GM06990 (cell line): ENCODE measurements around the gene ABCA4.

ENCODE experiments used
- DNase-seq: peaks from one replicate; pipeline ENCODE4 v3.0.0-alpha.2; 2011; ENCODE audit not compliant: insufficient read length; ENCODE audit errors: extremely low read depth
- H3K27me3 ChIP-seq: replicated peaks from 2 replicates; pipeline ENCODE4 v1.6.0; 2011; ENCODE audit warnings: low read length; ENCODE audit not compliant: control insufficient read depth, insufficient read depth
- H3K36me3 ChIP-seq: 2 replicates; pipeline ENCODE4 v1.5.1; 2011; ENCODE audit warnings: low read length; ENCODE audit not compliant: control insufficient read depth, insufficient read depth
- H3K4me3 ChIP-seq: replicated peaks from 2 replicates; pipeline ENCODE4 v1.5.1; 2011; ENCODE audit warnings: low read depth, mild to moderate bottlenecking, control low read depth, low read length
- CTCF ChIP-seq: IDR thresholded peaks from 2 replicates; pipeline ENCODE4 v1.5.1; 2011; ENCODE audit warnings: low read length, control low read depth, mild to moderate bottlenecking, inconsistent platforms; ENCODE audit not compliant: insufficient read depth, poor library complexity, severe bottlenecking

The ABCA4 gene

DNA sequence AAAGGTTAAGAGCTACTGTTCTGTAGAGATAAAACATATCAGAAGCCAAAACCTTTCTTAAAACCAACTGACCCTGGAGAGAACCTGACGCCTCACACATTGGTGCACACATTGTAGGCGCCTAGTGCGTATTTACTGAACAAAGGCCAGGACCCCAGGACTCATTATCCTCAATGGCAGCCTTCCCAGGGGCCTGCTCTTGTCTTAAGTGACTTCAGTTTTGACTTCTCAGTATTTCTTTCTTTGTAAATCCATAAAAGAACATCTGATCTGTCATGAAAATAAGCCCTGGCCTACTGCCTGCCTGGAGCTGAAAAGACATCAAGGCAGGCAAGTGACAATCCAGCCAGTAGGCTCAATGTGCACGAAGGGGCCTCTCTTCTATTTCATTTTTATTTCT, 27.6 kb downstream of the ABCA4 start:
- no peak for DNase-seq
- Histone ChIP-seq H3K27me3 (no peaks in the 10 kb centered on the region), H3K36me3 (no peaks in the 10 kb centered on the region), H3K4me3 (no peak overlapping the region)
- TF ChIP-seq CTCF = no peak

GRCh38 chr1:94092210-94092613, 28.7 kb downstream of the ABCA4 start:
- Histone ChIP-seq H3K36me3 (no peaks in the 10 kb centered on the region), H3K4me3 (no peak overlapping the region), H3K27me3 (no peaks in the 10 kb centered on the region; the same call in 1 of the 2 replicates)
- no peak for TF ChIP-seq CTCF
- DNase-seq = no peak

- H3K4me3 ChIP-seq = no peak overlapping the region
- DNase-seq = no peak
- no peaks in the 10 kb centered on the region; the same call in 1 of the 2 replicates for H3K27me3 ChIP-seq
- H3K36me3 ChIP-seq = no peaks in the 10 kb centered on the region
- TF ChIP-seq CTCF = no peak
These were observed 30.2 kb downstream of the ABCA4 start for GRCh38 chr1:94090761-94091160.

- no peak for TF ChIP-seq CTCF
- no peak for DNase-seq
- no peaks in the 10 kb centered on the region; the same call in 1 of the 2 replicates for H3K27me3 ChIP-seq
- no peak overlapping the region for H3K4me3 ChIP-seq
- H3K36me3 ChIP-seq = no peaks in the 10 kb centered on the region
These were observed 33.8 kb downstream of the ABCA4 start for GRCh38 chr1:94087193-94087592.

DNA sequence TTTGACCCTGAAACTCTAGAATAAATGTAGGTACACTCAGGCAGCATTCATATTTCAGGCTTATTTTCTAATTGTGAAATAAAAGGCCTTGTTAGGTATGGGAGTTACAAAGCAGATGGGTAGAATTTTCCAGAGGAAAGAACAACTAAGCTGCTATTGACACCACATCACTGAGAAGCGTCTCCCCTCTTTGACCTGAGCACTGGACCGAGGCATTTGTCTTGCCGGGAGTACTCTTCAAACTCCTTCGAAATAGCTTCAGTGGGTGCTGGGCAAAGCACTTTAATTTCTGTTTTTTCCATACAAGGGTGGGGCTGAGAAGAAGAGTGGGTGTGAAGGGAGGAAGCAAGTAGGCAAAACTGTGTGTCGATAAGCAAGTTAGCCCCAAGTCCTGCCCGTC, 36.4 kb downstream of the ABCA4 start:
- Histone ChIP-seq H3K4me3 (no peak overlapping the region), H3K27me3 (no peaks in the 10 kb centered on the region; the same call in 1 of the 2 replicates), H3K36me3 (no peaks in the 10 kb centered on the region)
- DNase-seq = no peak
- no peak for TF ChIP-seq CTCF

DNA sequence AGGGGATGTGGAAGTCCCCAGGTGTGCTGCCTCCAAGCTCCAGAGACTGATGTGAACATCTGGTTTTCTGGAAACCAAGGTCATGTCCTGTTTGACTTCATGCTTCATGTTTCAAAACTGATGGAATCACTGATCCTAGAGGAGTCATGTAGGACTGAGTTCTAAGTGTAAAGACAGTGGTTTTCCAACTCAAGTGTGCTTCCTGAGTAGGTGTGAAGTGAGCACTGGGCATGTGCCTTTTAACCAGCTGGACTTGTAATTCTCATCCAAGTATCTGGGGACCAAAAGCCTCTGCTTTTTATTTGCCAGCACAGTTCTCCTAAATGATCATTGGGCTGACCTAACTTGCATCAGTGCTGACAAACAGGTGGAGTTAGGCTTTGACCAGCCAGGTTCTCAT, 36.9 kb downstream of the ABCA4 start:
- DNase-seq = no peak
- no peaks in the 10 kb centered on the region for H3K36me3 ChIP-seq
- H3K27me3 ChIP-seq = no peaks in the 10 kb centered on the region; the same call in 1 of the 2 replicates
- H3K4me3 ChIP-seq = no peak overlapping the region
- TF ChIP-seq CTCF = no peak
